Measurements from ENCODE around the gene PHF2.

PHF2 gene

DNA sequence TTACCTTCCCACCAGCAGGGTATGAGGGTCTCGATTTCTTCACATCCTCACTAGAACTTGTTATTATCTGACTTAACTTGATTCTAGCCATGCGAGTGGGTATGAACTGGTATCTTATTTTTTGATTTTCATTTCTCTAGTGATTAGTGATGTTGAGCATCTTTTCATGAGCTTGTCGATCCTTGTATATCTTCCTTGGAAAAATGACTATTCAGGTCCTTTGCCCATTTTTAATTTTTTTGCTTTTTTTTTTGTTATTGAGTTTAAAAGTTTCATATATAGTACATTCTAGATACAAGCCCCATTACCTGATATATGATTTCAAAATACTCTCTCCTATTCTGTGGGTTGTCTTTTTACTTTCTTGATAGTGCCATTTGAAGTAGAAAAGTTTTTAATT lies 61.5 kb downstream of the PHF2 start:
- Histone ChIP-seq H3K4me3 (replicated peaks; ENCODE audit: insufficient read depth, low read length) (no peak overlapping the region), H3K27me3 (ENCODE audit: insufficient read depth, poor library complexity, severe bottlenecking) (no peaks in the 10 kb centered on the region), H3K27ac (replicated peaks) (no peak overlapping the region)
- no peak for DNase-seq (ENCODE audit: low read depth in 1 of 2, low spot score in 1 of 2)
- TF ChIP-seq POLR2AphosphoS5 (IDR thresholded peaks at IDR 0.05; ENCODE audit: low read depth) = no peak
- TF ChIP-seq GABPA (IDR thresholded peaks at IDR 0.05; ENCODE audit: low read depth) = no peak
- TF ChIP-seq, protein P1, sequence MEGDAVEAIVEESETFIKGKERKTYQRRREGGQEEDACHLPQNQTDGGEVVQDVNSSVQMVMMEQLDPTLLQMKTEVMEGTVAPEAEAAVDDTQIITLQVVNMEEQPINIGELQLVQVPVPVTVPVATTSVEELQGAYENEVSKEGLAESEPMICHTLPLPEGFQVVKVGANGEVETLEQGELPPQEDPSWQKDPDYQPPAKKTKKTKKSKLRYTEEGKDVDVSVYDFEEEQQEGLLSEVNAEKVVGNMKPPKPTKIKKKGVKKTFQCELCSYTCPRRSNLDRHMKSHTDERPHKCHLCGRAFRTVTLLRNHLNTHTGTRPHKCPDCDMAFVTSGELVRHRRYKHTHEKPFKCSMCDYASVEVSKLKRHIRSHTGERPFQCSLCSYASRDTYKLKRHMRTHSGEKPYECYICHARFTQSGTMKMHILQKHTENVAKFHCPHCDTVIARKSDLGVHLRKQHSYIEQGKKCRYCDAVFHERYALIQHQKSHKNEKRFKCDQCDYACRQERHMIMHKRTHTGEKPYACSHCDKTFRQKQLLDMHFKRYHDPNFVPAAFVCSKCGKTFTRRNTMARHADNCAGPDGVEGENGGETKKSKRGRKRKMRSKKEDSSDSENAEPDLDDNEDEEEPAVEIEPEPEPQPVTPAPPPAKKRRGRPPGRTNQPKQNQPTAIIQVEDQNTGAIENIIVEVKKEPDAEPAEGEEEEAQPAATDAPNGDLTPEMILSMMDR (IDR thresholded peaks at IDR 0.05; ENCODE audit: insufficient read depth, low read length) = no peak
- TF ChIP-seq, protein P2, sequence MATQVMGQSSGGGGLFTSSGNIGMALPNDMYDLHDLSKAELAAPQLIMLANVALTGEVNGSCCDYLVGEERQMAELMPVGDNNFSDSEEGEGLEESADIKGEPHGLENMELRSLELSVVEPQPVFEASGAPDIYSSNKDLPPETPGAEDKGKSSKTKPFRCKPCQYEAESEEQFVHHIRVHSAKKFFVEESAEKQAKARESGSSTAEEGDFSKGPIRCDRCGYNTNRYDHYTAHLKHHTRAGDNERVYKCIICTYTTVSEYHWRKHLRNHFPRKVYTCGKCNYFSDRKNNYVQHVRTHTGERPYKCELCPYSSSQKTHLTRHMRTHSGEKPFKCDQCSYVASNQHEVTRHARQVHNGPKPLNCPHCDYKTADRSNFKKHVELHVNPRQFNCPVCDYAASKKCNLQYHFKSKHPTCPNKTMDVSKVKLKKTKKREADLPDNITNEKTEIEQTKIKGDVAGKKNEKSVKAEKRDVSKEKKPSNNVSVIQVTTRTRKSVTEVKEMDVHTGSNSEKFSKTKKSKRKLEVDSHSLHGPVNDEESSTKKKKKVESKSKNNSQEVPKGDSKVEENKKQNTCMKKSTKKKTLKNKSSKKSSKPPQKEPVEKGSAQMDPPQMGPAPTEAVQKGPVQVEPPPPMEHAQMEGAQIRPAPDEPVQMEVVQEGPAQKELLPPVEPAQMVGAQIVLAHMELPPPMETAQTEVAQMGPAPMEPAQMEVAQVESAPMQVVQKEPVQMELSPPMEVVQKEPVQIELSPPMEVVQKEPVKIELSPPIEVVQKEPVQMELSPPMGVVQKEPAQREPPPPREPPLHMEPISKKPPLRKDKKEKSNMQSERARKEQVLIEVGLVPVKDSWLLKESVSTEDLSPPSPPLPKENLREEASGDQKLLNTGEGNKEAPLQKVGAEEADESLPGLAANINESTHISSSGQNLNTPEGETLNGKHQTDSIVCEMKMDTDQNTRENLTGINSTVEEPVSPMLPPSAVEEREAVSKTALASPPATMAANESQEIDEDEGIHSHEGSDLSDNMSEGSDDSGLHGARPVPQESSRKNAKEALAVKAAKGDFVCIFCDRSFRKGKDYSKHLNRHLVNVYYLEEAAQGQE (IDR thresholded peaks at IDR 0.05; ENCODE audit: insufficient replicate concordance, low read depth) = no peak
- TF ChIP-seq SPI1 (IDR thresholded peaks at IDR 0.05; ENCODE audit: borderline replicate concordance, low read depth) = no peak

DNA sequence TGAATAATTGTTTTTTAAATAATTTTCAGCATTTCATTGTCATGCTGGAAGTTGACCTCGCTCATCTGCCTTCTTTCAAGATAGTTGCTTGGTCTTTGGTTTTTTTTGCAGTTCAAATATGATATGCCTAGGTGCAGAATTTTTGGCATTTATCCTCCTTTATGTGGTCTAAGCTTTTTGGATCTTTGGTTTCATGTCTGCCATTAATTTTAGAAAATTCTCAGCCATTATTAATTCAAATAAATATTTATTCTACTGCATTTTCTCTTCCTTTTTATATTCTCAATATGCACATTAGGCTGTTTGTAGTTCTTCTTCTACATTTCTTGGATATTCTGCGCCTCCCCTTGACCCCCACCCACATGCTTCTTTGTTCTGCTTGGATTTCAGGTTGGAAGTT lies 63.6 kb downstream of the PHF2 start:
- no peak overlapping the region for H3K4me3 ChIP-seq (replicated peaks; ENCODE audit: insufficient read depth, low read length)
- no peaks in the 10 kb centered on the region for H3K27me3 ChIP-seq (ENCODE audit: insufficient read depth, poor library complexity, severe bottlenecking)
- TF ChIP-seq POLR2AphosphoS5 (IDR thresholded peaks at IDR 0.05; ENCODE audit: low read depth) (no peak), SPI1 (IDR thresholded peaks at IDR 0.05; ENCODE audit: borderline replicate concordance, low read depth) (no peak), GABPA (IDR thresholded peaks at IDR 0.05; ENCODE audit: low read depth) (no peak)
- TF ChIP-seq, protein P1 (IDR thresholded peaks at IDR 0.05; ENCODE audit: insufficient read depth, low read length) = no peak
- TF ChIP-seq, protein P2 (IDR thresholded peaks at IDR 0.05; ENCODE audit: insufficient replicate concordance, low read depth) = no peak
- no peak for DNase-seq (ENCODE audit: low read depth in 1 of 2, low spot score in 1 of 2)
- no peak overlapping the region for H3K27ac ChIP-seq (replicated peaks)

DNA sequence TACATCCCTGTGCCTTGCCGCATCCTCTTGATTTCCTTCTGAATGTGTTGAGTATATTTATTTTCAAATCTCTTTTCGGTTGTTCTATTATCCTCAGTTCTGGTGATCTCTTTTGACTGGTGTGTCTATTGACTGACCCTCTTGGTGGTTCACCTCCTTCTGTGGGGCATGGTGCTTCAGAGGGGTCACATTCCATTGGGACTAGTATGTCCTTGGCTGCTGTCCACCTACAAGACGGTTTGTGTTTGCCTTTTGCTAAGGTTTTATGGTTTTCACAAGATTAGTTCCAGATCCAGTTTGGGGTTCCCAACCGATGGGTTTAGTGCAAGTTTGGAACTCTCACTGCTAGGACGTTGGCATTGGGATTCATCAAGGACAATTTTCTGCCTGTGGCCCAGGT lies 66.6 kb downstream of the PHF2 start:
- TF ChIP-seq GABPA (IDR thresholded peaks at IDR 0.05; ENCODE audit: low read depth) (no peak), POLR2AphosphoS5 (IDR thresholded peaks at IDR 0.05; ENCODE audit: low read depth) (no peak), SPI1 (IDR thresholded peaks at IDR 0.05; ENCODE audit: borderline replicate concordance, low read depth) (no peak)
- TF ChIP-seq, protein P2 (IDR thresholded peaks at IDR 0.05; ENCODE audit: insufficient replicate concordance, low read depth) = no peak
- TF ChIP-seq, protein P1 (IDR thresholded peaks at IDR 0.05; ENCODE audit: insufficient read depth, low read length) = no peak
- Histone ChIP-seq H3K27ac (replicated peaks) (no peak overlapping the region), H3K4me3 (replicated peaks; ENCODE audit: insufficient read depth, low read length) (no peak overlapping the region), H3K27me3 (ENCODE audit: insufficient read depth, poor library complexity, severe bottlenecking) (no peaks in the 10 kb centered on the region)
- no peak for DNase-seq (ENCODE audit: low read depth in 1 of 2, low spot score in 1 of 2)
